GM23338 (cell line): ENCODE measurements around the gene COL16A1. TPM values are rescaled to one million over a fixed set of nuclear protein-coding genes. Genes with fewer than 3 reads are reported as not detected.

Experiments used
- ATAC-seq: fragments of 200-7000 bp; cut with Tn5 transposase; 3 replicates; pipeline ENCODE4 v1.9.1; 2020
- DNase-seq: peaks from one replicate; pipeline ENCODE4 v3.0.0-alpha.2; 2015; ENCODE audit warnings: low spot score
- H2AFZ ChIP-seq: fragments of 200-600 bp; sonication (generic); 2 replicates; pipeline ENCODE4 v1.8.0; 2016; ENCODE audit warnings: antibody characterized with exemption, mild to moderate bottlenecking, moderate library complexity
- H3F3A ChIP-seq: fragments of 200-600 bp; sonication (generic); replicated peaks from 2 replicates; pipeline ENCODE4 v1.8.0; 2017; ENCODE audit warnings: antibody characterized with exemption, mixed run types, low read depth
- H3K27ac ChIP-seq: fragments of 200-600 bp; sonication (generic); 2 replicates; pipeline ENCODE4 v1.6.1; 2016; ENCODE audit warnings: low read depth
- H3K27me3 ChIP-seq: fragments of 200-600 bp; sonication (generic); 2 replicates; pipeline ENCODE4 v1.8.0; 2016; ENCODE audit warnings: mild to moderate bottlenecking, mixed run types, moderate library complexity; ENCODE audit not compliant: insufficient read depth
- H3K36me3 ChIP-seq: fragments of 200-600 bp; sonication (generic); 2 replicates; pipeline ENCODE4 v1.8.0; 2016; ENCODE audit warnings: mild to moderate bottlenecking; ENCODE audit not compliant: insufficient read depth
- H3K4me1 ChIP-seq: fragments of 200-600 bp; sonication (generic); 2 replicates; pipeline ENCODE4 v1.8.0; 2016; ENCODE audit warnings: mild to moderate bottlenecking, moderate library complexity; ENCODE audit not compliant: insufficient read depth
- H3K4me2 ChIP-seq: fragments of 200-600 bp; sonication (generic); 2 replicates; pipeline ENCODE4 v1.7.1; 2017; ENCODE audit warnings: mixed run types
- H3K4me3 ChIP-seq: fragments of 200-600 bp; sonication (generic); 2 replicates; pipeline ENCODE4 v1.6.1; 2016; ENCODE audit warnings: mixed run types
- H3K79me2 ChIP-seq: fragments of 200-600 bp; sonication (generic); replicated peaks from 2 replicates; pipeline ENCODE4 v1.8.0; 2017; ENCODE audit warnings: mild to moderate bottlenecking; ENCODE audit not compliant: insufficient read depth
- H3K9me2 ChIP-seq: fragments of 200-600 bp; sonication (generic); 2 replicates; pipeline ENCODE4 v1.8.0; 2017; ENCODE audit not compliant: insufficient read depth
- H4K20me1 ChIP-seq: fragments of 200-600 bp; sonication (generic); replicated peaks from 2 replicates; pipeline ENCODE4 v1.8.0; 2017; ENCODE audit warnings: mild to moderate bottlenecking; ENCODE audit not compliant: insufficient read depth
- H3K27ac Mint-ChIP-seq: 2 replicates; pipeline ENCODE4 v1.8.0; 2020; ENCODE audit warnings: inconsistent platforms, mild to moderate bottlenecking, moderate library complexity, mixed read lengths
- H3K27me3 Mint-ChIP-seq: 3 replicates; pipeline ENCODE4 v1.8.0; 2022; ENCODE audit warnings: low read depth, mild to moderate bottlenecking, moderate library complexity, mixed read lengths, inconsistent platforms; ENCODE audit not compliant: insufficient read depth, poor library complexity
- H3K36me3 Mint-ChIP-seq: 3 replicates; pipeline ENCODE4 v1.8.0; 2021; ENCODE audit warnings: low read depth, mild to moderate bottlenecking, inconsistent platforms, moderate library complexity, mixed read lengths
- H3K4me1 Mint-ChIP-seq: 3 replicates; pipeline ENCODE4 v1.8.0; 2020; ENCODE audit warnings: mild to moderate bottlenecking, inconsistent platforms, mixed read lengths
- H3K4me3 Mint-ChIP-seq: 3 replicates; pipeline ENCODE4 v1.8.0; 2021; ENCODE audit warnings: moderate library complexity, mild to moderate bottlenecking, inconsistent platforms, mixed read lengths
- H3K9me3 Mint-ChIP-seq: 3 replicates; pipeline ENCODE4 v1.8.0; 2020; ENCODE audit warnings: moderate library complexity, mild to moderate bottlenecking, inconsistent platforms, mixed read lengths
- CREB1 ChIP-seq: fragments of 250-450 bp; sonication (Bioruptor Pico); IDR thresholded peaks from 2 replicates; pipeline ENCODE4 v1.5.0; 2020; ENCODE audit warnings: low read depth, mild to moderate bottlenecking, moderate library complexity
- EZH2 ChIP-seq: fragments of 200-600 bp; sonication (generic); IDR thresholded peaks from one replicate; pipeline ENCODE4 v1.8.0; 2017; ENCODE audit warnings: antibody characterized with exemption, mild to moderate bottlenecking, low read depth; ENCODE audit not compliant: unreplicated experiment
- EZH2phosphoT487 ChIP-seq: fragments of 200-600 bp; sonication (generic); IDR thresholded peaks from one replicate; pipeline ENCODE4 v1.8.1; 2018; ENCODE audit warnings: antibody characterized with exemption; ENCODE audit not compliant: unreplicated experiment
- JUNB ChIP-seq: IDR thresholded peaks from one replicate; pipeline ENCODE4 v1.6.1; 2016; ENCODE audit warnings: antibody characterized with exemption; ENCODE audit not compliant: unreplicated experiment
- NANOG ChIP-seq: IDR thresholded peaks from 2 replicates; pipeline ENCODE4 v1.6.1; 2016; ENCODE audit warnings: antibody characterized with exemption, borderline replicate concordance
- POLR2AphosphoS5 ChIP-seq: IDR thresholded peaks from 2 replicates; pipeline ENCODE4 v1.6.1; 2016; ENCODE audit warnings: antibody characterized with exemption, low read depth
- STAT1 ChIP-seq: IDR thresholded peaks from one replicate; pipeline ENCODE4 v1.6.1; 2016; ENCODE audit warnings: antibody characterized with exemption; ENCODE audit not compliant: unreplicated experiment
- ZNF114 ChIP-seq: fragments of 250-450 bp; sonication (Bioruptor Pico); IDR thresholded peaks from 2 replicates; pipeline ENCODE4 v1.5.0; 2020; ENCODE audit warnings: mild to moderate bottlenecking, moderate library complexity
- ZNF331 ChIP-seq: fragments of 250-450 bp; sonication (Bioruptor Pico); IDR thresholded peaks from 2 replicates; pipeline ENCODE4 v1.5.0; 2020; ENCODE audit warnings: low read depth, mild to moderate bottlenecking, moderate library complexity
- polyA plus RNA-seq: library from polyadenylated mRNA; unstranded; fragments of >200 nt; fragmentation: Nextera tagmentation; extraction: Ambion mirVana; gene quantifications from 2 replicates; pipeline ENCODE4 v1.2.1, GENCODE V29; 2016
- total RNA-seq: library from RNA; depleted of rRNA; stranded (reverse); fragments of >200 nt; shearing (Covaris generic); gene quantifications from 2 replicates; pipeline ENCODE4 v1.2.3, GENCODE V29; 2014
- TF ChIP-seq, protein P1 (sequence below), 2 experiments: fragments of 200-600 bp in 1 of 2; sonication (generic) in 1 of 2; conservative IDR thresholded peaks; 2 replicates each; pipeline versions ENCODE4 v1.5.1 to v1.6.1; 2016 to 2017; ENCODE audit warnings: antibody characterized with exemption in 2 of 2, low read depth in 2 of 2, mild to moderate bottlenecking in 2 of 2, moderate library complexity in 1 of 2
- TF ChIP-seq, protein P2 (sequence below): IDR thresholded peaks from one replicate; pipeline ENCODE4 v1.6.1; 2018; ENCODE audit warnings: antibody characterized with exemption; ENCODE audit not compliant: unreplicated experiment
- TF ChIP-seq, protein P3 (sequence below): IDR thresholded peaks from 2 replicates; pipeline ENCODE4 v1.6.1; 2016; ENCODE audit warnings: antibody characterized with exemption
- TF ChIP-seq, protein P4 (sequence below): fragments of 250-450 bp; sonication (Bioruptor Pico); IDR thresholded peaks from 2 replicates; pipeline ENCODE4 v1.5.0; 2020; ENCODE audit warnings: mild to moderate bottlenecking, moderate library complexity

Gene COL16A1
- total and polyA plus RNA-seq, 2 experiments from 2014 or later, result 4.2 to 13.2 TPM

DNA sequence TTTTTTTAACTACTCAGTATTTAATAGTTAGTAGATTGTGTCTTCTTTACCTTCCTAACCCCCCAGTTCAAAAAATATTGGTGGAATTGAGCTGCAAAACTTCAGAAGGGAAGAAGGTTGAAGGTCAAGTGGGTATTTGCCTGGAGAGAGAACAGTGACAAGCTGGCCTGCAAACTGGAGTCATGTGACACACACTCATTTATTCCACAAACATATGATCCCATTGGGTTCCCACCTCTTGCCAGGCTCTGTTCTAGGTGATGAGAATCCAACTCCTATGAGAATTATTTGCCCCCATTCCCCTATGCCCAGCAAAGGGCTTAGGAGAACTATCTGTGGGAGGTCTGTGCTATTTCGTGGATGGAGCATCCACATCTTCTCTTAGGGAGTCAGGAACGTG lies 55.6 kb downstream of the COL16A1 start:
- no peaks in the 10 kb centered on the region for H3K36me3 ChIP-seq
- Mint-ChIP-seq H3K9me3 (no peaks in the 10 kb centered on the region; the same call in 2 of the 3 replicates), H3K4me3 (no peak overlapping the region), H3K27me3 (peaks cover 10% of the 10 kb centered on the region), H3K36me3 (no peaks in the 10 kb centered on the region), H3K27ac (no peak overlapping the region), H3K4me1 (peaks cover 9% of the 10 kb centered on the region; the same call in 2 of the 3 replicates)
- TF ChIP-seq, protein P1, sequence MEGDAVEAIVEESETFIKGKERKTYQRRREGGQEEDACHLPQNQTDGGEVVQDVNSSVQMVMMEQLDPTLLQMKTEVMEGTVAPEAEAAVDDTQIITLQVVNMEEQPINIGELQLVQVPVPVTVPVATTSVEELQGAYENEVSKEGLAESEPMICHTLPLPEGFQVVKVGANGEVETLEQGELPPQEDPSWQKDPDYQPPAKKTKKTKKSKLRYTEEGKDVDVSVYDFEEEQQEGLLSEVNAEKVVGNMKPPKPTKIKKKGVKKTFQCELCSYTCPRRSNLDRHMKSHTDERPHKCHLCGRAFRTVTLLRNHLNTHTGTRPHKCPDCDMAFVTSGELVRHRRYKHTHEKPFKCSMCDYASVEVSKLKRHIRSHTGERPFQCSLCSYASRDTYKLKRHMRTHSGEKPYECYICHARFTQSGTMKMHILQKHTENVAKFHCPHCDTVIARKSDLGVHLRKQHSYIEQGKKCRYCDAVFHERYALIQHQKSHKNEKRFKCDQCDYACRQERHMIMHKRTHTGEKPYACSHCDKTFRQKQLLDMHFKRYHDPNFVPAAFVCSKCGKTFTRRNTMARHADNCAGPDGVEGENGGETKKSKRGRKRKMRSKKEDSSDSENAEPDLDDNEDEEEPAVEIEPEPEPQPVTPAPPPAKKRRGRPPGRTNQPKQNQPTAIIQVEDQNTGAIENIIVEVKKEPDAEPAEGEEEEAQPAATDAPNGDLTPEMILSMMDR (conservative IDR thresholded peaks at IDR 0.05; ENCODE audit: low read depth in 2 of 2), result no peak
- TF ChIP-seq, protein P2, sequence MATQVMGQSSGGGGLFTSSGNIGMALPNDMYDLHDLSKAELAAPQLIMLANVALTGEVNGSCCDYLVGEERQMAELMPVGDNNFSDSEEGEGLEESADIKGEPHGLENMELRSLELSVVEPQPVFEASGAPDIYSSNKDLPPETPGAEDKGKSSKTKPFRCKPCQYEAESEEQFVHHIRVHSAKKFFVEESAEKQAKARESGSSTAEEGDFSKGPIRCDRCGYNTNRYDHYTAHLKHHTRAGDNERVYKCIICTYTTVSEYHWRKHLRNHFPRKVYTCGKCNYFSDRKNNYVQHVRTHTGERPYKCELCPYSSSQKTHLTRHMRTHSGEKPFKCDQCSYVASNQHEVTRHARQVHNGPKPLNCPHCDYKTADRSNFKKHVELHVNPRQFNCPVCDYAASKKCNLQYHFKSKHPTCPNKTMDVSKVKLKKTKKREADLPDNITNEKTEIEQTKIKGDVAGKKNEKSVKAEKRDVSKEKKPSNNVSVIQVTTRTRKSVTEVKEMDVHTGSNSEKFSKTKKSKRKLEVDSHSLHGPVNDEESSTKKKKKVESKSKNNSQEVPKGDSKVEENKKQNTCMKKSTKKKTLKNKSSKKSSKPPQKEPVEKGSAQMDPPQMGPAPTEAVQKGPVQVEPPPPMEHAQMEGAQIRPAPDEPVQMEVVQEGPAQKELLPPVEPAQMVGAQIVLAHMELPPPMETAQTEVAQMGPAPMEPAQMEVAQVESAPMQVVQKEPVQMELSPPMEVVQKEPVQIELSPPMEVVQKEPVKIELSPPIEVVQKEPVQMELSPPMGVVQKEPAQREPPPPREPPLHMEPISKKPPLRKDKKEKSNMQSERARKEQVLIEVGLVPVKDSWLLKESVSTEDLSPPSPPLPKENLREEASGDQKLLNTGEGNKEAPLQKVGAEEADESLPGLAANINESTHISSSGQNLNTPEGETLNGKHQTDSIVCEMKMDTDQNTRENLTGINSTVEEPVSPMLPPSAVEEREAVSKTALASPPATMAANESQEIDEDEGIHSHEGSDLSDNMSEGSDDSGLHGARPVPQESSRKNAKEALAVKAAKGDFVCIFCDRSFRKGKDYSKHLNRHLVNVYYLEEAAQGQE, result no peak
- TF ChIP-seq, protein P3, sequence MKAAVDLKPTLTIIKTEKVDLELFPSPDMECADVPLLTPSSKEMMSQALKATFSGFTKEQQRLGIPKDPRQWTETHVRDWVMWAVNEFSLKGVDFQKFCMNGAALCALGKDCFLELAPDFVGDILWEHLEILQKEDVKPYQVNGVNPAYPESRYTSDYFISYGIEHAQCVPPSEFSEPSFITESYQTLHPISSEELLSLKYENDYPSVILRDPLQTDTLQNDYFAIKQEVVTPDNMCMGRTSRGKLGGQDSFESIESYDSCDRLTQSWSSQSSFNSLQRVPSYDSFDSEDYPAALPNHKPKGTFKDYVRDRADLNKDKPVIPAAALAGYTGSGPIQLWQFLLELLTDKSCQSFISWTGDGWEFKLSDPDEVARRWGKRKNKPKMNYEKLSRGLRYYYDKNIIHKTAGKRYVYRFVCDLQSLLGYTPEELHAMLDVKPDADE, result no peak
- no peak for TF ChIP-seq EZH2
- TF ChIP-seq JUNB, result no peak
- no peak for TF ChIP-seq ZNF331
- TF ChIP-seq POLR2AphosphoS5, result no peak
- TF ChIP-seq ZNF114 (CRISPR knock-in tag), result no peak
- no peak for TF ChIP-seq NANOG
- TF ChIP-seq EZH2phosphoT487, result no peak
- TF ChIP-seq CREB1 (CRISPR knock-in tag), result no peak
- no peak for TF ChIP-seq STAT1
- TF ChIP-seq, protein P4, sequence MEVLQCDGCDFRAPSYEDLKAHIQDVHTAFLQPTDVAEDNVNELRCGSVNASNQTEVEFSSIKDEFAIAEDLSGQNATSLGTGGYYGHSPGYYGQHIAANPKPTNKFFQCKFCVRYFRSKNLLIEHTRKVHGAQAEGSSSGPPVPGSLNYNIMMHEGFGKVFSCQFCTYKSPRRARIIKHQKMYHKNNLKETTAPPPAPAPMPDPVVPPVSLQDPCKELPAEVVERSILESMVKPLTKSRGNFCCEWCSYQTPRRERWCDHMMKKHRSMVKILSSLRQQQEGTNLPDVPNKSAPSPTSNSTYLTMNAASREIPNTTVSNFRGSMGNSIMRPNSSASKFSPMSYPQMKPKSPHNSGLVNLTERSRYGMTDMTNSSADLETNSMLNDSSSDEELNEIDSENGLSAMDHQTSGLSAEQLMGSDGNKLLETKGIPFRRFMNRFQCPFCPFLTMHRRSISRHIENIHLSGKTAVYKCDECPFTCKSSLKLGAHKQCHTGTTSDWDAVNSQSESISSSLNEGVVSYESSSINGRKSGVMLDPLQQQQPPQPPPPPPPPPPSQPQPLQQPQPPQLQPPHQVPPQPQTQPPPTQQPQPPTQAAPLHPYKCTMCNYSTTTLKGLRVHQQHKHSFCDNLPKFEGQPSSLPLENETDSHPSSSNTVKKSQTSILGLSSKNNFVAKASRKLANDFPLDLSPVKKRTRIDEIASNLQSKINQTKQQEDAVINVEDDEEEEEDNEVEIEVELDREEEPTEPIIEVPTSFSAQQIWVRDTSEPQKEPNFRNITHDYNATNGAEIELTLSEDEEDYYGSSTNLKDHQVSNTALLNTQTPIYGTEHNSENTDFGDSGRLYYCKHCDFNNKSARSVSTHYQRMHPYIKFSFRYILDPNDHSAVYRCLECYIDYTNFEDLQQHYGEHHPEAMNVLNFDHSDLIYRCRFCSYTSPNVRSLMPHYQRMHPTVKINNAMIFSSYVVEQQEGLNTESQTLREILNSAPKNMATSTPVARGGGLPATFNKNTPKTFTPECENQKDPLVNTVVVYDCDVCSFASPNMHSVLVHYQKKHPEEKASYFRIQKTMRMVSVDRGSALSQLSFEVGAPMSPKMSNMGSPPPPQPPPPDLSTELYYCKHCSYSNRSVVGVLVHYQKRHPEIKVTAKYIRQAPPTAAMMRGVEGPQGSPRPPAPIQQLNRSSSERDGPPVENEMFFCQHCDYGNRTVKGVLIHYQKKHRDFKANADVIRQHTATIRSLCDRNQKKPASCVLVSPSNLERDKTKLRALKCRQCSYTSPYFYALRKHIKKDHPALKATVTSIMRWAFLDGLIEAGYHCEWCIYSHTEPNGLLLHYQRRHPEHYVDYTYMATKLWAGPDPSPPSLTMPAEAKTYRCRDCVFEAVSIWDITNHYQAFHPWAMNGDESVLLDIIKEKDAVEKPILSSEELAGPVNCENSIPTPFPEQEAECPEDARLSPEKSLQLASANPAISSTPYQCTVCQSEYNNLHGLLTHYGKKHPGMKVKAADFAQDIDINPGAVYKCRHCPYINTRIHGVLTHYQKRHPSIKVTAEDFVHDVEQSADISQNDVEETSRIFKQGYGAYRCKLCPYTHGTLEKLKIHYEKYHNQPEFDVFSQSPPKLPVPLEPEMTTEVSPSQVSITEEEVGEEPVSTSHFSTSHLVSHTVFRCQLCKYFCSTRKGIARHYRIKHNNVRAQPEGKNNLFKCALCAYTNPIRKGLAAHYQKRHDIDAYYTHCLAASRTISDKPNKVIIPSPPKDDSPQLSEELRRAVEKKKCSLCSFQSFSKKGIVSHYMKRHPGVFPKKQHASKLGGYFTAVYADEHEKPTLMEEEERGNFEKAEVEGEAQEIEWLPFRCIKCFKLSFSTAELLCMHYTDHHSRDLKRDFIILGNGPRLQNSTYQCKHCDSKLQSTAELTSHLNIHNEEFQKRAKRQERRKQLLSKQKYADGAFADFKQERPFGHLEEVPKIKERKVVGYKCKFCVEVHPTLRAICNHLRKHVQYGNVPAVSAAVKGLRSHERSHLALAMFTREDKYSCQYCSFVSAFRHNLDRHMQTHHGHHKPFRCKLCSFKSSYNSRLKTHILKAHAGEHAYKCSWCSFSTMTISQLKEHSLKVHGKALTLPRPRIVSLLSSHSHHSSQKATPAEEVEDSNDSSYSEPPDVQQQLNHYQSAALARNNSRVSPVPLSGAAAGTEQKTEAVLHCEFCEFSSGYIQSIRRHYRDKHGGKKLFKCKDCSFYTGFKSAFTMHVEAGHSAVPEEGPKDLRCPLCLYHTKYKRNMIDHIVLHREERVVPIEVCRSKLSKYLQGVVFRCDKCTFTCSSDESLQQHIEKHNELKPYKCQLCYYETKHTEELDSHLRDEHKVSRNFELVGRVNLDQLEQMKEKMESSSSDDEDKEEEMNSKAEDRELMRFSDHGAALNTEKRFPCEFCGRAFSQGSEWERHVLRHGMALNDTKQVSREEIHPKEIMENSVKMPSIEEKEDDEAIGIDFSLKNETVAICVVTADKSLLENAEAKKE (CRISPR knock-in tag), result no peak
- peaks cover 11% of the 10 kb centered on the region for H3K4me1 ChIP-seq
- H3F3A ChIP-seq, result peaks cover 8% of the 10 kb centered on the region; the same call in 1 of the 2 replicates
- DNase-seq (no peak), ATAC-seq (no peak)
- H3K4me3 ChIP-seq, result no peak overlapping the region
- H3K79me2 ChIP-seq, result peaks cover 12% of the 10 kb centered on the region
- H3K27ac ChIP-seq, result no peak overlapping the region
- H4K20me1 ChIP-seq, result no peaks in the 10 kb centered on the region
- H3K9me2 ChIP-seq, result no peaks in the 10 kb centered on the region
- H2AFZ ChIP-seq, result no peak overlapping the region
- no peak overlapping the region for H3K4me2 ChIP-seq
- no peaks in the 10 kb centered on the region for H3K27me3 ChIP-seq
